NCI-H345 treated with DMSO at 0.1 percent for 48 hours (cell line): ENCODE measurements around the gene TIGD3.

Experiments used
- DNase-seq: peaks from one replicate; lab custom pipeline; 2025; ENCODE audit not compliant: unreplicated experiment; lab: John Stamatoyannopoulos, UW

TIGD3 gene

GRCh38 chr11:65366340-65366773 lies 11.8 kb downstream of the TIGD3 start:
- DNase-seq = peak; percentile 43

- no peak for DNase-seq
Measured at GRCh38 chr11:65370659-65371049, 16.1 kb downstream of the TIGD3 start.

GRCh38 chr11:65373839-65374580 lies 19.5 kb downstream of the TIGD3 start:
- no peak for DNase-seq

- no peak for DNase-seq
Measured at GRCh38 chr11:65375012-65375411, 20.5 kb downstream of the TIGD3 start.

- DNase-seq = no peak
Measured at GRCh38 chr11:65376138-65376713, 21.7 kb downstream of the TIGD3 start.

GRCh38 chr11:65377036-65377435 lies 22.5 kb downstream of the TIGD3 start:
- no peak for DNase-seq

- no peak for DNase-seq
Measured at GRCh38 chr11:65377777-65378176, 23.2 kb downstream of the TIGD3 start.

- no peak for DNase-seq
Measured at GRCh38 chr11:65378208-65378927, 23.8 kb downstream of the TIGD3 start.

- no peak for DNase-seq
Measured at GRCh38 chr11:65378928-65379638, 24.5 kb downstream of the TIGD3 start.

GRCh38 chr11:65379698-65380459 lies 25.3 kb downstream of the TIGD3 start:
- no peak for DNase-seq

- DNase-seq = no peak
Measured at GRCh38 chr11:65380460-65381119, 26.0 kb downstream of the TIGD3 start.

- DNase-seq = no peak
Measured at GRCh38 chr11:65381716-65382032, 27.1 kb downstream of the TIGD3 start.

- peak; percentile 88 for DNase-seq
Measured at GRCh38 chr11:65382033-65382803, 27.7 kb downstream of the TIGD3 start, which contains the start of gene SLC25A45. Gene SLC25A45, minus strand, starts transcription at chr11:65382646. Its CDS starts 695 bp downstream, at chr11:65381951.

GRCh38 chr11:65382804-65383368 lies 28.3 kb downstream of the TIGD3 start:
- DNase-seq = no peak

GRCh38 chr11:65383778-65384177 lies 29.2 kb downstream of the TIGD3 start:
- DNase-seq = no peak

- no peak for DNase-seq
Measured at GRCh38 chr11:65384301-65384889, 29.8 kb downstream of the TIGD3 start.

- peak; percentile 59 for DNase-seq
Measured at GRCh38 chr11:65386307-65387140, 32.0 kb downstream of the TIGD3 start, which contains the start of gene FRMD8. Gene FRMD8, plus strand, starts transcription at chr11:65386637. Its CDS starts 400 bp downstream, at chr11:65387037.

- no peak for DNase-seq
Measured at GRCh38 chr11:65388731-65389130, 34.2 kb downstream of the TIGD3 start.
